ENCODE measurements around the gene DHPS. TPM values are rescaled to one million over a fixed set of nuclear protein-coding genes. Genes with fewer than 3 reads are reported as not detected.
A peak's percentile ranks its signal among the peaks of the same experiment; 100 is the strongest.

The DHPS gene
- total and polyA plus RNA-seq, 2 of the 13 experiments (the other 11 are each of a cell fraction or from before 2014, with no cell fraction given) = 43.3 to 84.3 TPM

DNA sequence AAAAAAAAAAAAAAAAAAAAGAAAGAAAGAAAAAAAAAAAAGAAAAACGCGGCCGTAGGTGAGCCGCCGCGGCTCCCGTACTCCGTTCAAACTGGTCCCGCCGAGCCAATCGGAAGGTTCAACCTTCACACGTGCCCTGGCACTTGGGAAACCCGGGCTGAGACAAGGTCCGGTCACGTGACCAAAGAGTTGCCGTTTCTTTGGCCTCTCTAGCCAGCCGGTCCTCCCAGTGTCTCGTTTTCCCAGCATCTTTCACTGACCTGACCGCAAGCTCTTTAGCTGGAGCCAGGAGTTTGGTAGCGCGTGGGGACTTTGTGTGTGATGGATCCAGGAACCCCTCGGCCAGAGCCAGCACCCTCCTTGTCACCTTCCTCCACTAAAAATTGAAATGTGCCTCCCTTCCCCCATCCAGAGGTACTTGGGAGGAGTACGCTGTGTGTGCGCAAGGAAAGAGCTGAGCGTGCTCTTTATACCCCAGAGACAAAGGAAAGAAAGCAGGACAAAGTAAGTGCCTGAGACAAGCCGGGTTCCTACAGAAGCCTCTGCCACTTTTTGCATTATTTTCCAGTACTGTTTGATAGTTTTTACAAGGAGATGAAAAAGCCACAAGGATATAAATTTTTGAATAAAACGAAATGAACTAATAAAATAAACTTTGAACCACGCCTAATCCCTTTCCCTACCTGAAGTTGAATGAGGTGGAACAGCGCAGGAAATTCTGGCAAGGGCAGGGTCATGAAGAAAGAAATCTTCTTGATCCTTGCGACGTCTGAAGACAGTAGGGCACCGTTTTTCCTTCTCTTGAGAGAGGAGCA, 41.1 kb upstream of the DHPS start (continued):
- TF ChIP-seq, protein P1, sequence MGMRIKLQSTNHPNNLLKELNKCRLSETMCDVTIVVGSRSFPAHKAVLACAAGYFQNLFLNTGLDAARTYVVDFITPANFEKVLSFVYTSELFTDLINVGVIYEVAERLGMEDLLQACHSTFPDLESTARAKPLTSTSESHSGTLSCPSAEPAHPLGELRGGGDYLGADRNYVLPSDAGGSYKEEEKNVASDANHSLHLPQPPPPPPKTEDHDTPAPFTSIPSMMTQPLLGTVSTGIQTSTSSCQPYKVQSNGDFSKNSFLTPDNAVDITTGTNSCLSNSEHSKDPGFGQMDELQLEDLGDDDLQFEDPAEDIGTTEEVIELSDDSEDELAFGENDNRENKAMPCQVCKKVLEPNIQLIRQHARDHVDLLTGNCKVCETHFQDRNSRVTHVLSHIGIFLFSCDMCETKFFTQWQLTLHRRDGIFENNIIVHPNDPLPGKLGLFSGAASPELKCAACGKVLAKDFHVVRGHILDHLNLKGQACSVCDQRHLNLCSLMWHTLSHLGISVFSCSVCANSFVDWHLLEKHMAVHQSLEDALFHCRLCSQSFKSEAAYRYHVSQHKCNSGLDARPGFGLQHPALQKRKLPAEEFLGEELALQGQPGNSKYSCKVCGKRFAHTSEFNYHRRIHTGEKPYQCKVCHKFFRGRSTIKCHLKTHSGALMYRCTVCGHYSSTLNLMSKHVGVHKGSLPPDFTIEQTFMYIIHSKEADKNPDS (CRISPR knock-in tag; IDR thresholded peaks at IDR 0.05) = no peak
- TF ChIP-seq ZNF441 (CRISPR knock-in tag; IDR thresholded peaks at IDR 0.05; ENCODE audit: borderline replicate concordance) (no peak), NR3C1 (CRISPR knock-in tag; IDR thresholded peaks at IDR 0.05) (no peak), ERF (CRISPR knock-in tag; IDR thresholded peaks at IDR 0.05) (peak; percentile 55), FOXP1 (IDR thresholded peaks at IDR 0.05) (no peak), FOXP1 (CRISPR knock-in tag; IDR thresholded peaks at IDR 0.05) (no peak), CREM (IDR thresholded peaks at IDR 0.05) (peak; percentile 86), CREM (CRISPR knock-in tag; IDR thresholded peaks at IDR 0.05) (no peak), HDAC2 (CRISPR knock-in tag; IDR thresholded peaks at IDR 0.05) (peak; percentile 75), HDAC6 (IDR thresholded peaks at IDR 0.05; ENCODE audit: low read depth, low read length) (no peak), MIXL1 (CRISPR knock-in tag; IDR thresholded peaks at IDR 0.05) (peak; percentile 61), KLF12 (CRISPR knock-in tag; IDR thresholded peaks at IDR 0.05; ENCODE audit: borderline replicate concordance) (no peak), ZBTB3 (CRISPR knock-in tag; IDR thresholded peaks at IDR 0.05; ENCODE audit: borderline replicate concordance, low read depth) (no peak), GABPB1 (CRISPR knock-in tag; IDR thresholded peaks at IDR 0.05) (peak; percentile 95), NRL (CRISPR knock-in tag; IDR thresholded peaks at IDR 0.05; ENCODE audit: borderline replicate concordance) (no peak), MTF2 (CRISPR knock-in tag; IDR thresholded peaks at IDR 0.05; ENCODE audit: borderline replicate concordance) (no peak), XBP1 (CRISPR knock-in tag; IDR thresholded peaks at IDR 0.05) (no peak), BORCS8-MEF2B (CRISPR knock-in tag; IDR thresholded peaks at IDR 0.05) (no peak; the same call in 1 of the 2 replicates), ZNF83 (CRISPR knock-in tag; IDR thresholded peaks at IDR 0.05; ENCODE audit: borderline replicate concordance) (no peak), SOX13 (IDR thresholded peaks at IDR 0.05) (no peak), SOX13 (CRISPR knock-in tag; conservative IDR thresholded peaks at IDR 0.05 in 1 of 2, IDR thresholded peaks at IDR 0.05 in 1 of 2) (peak in 1 of 2 experiments; percentile 40; a peak in 1 of 4 replicates)
- TF ChIP-seq, protein P2, sequence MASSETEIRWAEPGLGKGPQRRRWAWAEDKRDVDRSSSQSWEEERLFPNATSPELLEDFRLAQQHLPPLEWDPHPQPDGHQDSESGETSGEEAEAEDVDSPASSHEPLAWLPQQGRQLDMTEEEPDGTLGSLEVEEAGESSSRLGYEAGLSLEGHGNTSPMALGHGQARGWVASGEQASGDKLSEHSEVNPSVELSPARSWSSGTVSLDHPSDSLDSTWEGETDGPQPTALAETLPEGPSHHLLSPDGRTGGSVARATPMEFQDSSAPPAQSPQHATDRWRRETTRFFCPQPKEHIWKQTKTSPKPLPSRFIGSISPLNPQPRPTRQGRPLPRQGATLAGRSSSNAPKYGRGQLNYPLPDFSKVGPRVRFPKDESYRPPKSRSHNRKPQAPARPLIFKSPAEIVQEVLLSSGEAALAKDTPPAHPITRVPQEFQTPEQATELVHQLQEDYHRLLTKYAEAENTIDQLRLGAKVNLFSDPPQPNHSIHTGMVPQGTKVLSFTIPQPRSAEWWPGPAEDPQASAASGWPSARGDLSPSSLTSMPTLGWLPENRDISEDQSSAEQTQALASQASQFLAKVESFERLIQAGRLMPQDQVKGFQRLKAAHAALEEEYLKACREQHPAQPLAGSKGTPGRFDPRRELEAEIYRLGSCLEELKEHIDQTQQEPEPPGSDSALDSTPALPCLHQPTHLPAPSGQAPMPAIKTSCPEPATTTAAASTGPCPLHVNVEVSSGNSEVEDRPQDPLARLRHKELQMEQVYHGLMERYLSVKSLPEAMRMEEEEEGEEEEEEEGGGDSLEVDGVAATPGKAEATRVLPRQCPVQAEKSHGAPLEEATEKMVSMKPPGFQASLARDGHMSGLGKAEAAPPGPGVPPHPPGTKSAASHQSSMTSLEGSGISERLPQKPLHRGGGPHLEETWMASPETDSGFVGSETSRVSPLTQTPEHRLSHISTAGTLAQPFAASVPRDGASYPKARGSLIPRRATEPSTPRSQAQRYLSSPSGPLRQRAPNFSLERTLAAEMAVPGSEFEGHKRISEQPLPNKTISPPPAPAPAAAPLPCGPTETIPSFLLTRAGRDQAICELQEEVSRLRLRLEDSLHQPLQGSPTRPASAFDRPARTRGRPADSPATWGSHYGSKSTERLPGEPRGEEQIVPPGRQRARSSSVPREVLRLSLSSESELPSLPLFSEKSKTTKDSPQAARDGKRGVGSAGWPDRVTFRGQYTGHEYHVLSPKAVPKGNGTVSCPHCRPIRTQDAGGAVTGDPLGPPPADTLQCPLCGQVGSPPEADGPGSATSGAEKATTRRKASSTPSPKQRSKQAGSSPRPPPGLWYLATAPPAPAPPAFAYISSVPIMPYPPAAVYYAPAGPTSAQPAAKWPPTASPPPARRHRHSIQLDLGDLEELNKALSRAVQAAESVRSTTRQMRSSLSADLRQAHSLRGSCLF (CRISPR knock-in tag; IDR thresholded peaks at IDR 0.05; ENCODE audit: borderline replicate concordance) = no peak
- TF ChIP-seq, protein P3, sequence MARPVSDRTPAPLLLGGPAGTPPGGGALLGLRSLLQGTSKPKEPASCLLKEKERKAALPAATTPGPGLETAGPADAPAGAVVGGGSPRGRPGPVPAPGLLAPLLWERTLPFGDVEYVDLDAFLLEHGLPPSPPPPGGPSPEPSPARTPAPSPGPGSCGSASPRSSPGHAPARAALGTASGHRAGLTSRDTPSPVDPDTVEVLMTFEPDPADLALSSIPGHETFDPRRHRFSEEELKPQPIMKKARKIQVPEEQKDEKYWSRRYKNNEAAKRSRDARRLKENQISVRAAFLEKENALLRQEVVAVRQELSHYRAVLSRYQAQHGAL (CRISPR knock-in tag; IDR thresholded peaks at IDR 0.05; ENCODE audit: not compliant biosample characterization) = no peak
